Calu3 (cell line): Measurements from ENCODE around the gene VRTN. TPM values are rescaled to one million over a fixed set of nuclear protein-coding genes. Genes with fewer than 3 reads are reported as not detected.

Source experiments
- BruUV-seq: library from RNA; stranded (reverse); fragments of 400-500 nt; replicated peaks from 2 replicates; lab custom pipeline; 2021; lab: Mats Ljungman, UMichigan
- CTCF ChIA-PET: fragments of 300-600 bp; sonication (Branson Sonifier 250); formaldehyde crosslinking; loops from one replicate; lab custom pipeline; 2022; ENCODE audit warnings: antibody characterized with exemption; lab: Charles Lee
- DNase-seq: peaks from one replicate; pipeline ENCODE4 v3.0.0; 2022
- H3K27ac Mint-ChIP-seq: one replicate; pipeline ENCODE4 v1.8.0; 2022; ENCODE audit warnings: mixed read lengths; ENCODE audit not compliant: unreplicated experiment
- H3K27me3 Mint-ChIP-seq: one replicate; pipeline ENCODE4 v1.8.0; 2022; ENCODE audit warnings: mixed read lengths; ENCODE audit not compliant: unreplicated experiment
- H3K36me3 Mint-ChIP-seq: one replicate; pipeline ENCODE4 v1.8.0; 2022; ENCODE audit warnings: mild to moderate bottlenecking, moderate library complexity, mixed read lengths; ENCODE audit not compliant: insufficient read depth, unreplicated experiment
- H3K4me1 Mint-ChIP-seq: one replicate; pipeline ENCODE4 v1.8.0; 2022; ENCODE audit warnings: mild to moderate bottlenecking, low read depth, mixed read lengths; ENCODE audit not compliant: unreplicated experiment
- H3K4me3 Mint-ChIP-seq: one replicate; pipeline ENCODE4 v1.8.0; 2022; ENCODE audit warnings: mild to moderate bottlenecking, low read depth, moderate library complexity, mixed read lengths; ENCODE audit not compliant: unreplicated experiment
- H3K9me3 Mint-ChIP-seq: one replicate; pipeline ENCODE4 v1.8.0; 2022; ENCODE audit warnings: low read depth, mixed read lengths; ENCODE audit not compliant: unreplicated experiment
- intact Hi-C: fragments of 100-400 bp; cut with micrococcal nuclease; formaldehyde crosslinking; loops from one replicate; pipeline ENCODE4 v1.10.0; 2022; ENCODE audit not compliant: unreplicated experiment
- total RNA-seq: library from RNA; stranded (reverse); gene quantifications from 2 replicates; pipeline ENCODE4 v1.2.3, GENCODE V29; 2022
- TF ChIP-seq, protein P1 (sequence below): fragments of 200-600 bp; IDR thresholded peaks from one replicate; pipeline ENCODE4 v1.8.0; 2022; ENCODE audit warnings: antibody characterized with exemption; ENCODE audit not compliant: unreplicated experiment

The VRTN gene
- total RNA-seq, 1 experiment from 2014 or later, result not detected

DNA sequence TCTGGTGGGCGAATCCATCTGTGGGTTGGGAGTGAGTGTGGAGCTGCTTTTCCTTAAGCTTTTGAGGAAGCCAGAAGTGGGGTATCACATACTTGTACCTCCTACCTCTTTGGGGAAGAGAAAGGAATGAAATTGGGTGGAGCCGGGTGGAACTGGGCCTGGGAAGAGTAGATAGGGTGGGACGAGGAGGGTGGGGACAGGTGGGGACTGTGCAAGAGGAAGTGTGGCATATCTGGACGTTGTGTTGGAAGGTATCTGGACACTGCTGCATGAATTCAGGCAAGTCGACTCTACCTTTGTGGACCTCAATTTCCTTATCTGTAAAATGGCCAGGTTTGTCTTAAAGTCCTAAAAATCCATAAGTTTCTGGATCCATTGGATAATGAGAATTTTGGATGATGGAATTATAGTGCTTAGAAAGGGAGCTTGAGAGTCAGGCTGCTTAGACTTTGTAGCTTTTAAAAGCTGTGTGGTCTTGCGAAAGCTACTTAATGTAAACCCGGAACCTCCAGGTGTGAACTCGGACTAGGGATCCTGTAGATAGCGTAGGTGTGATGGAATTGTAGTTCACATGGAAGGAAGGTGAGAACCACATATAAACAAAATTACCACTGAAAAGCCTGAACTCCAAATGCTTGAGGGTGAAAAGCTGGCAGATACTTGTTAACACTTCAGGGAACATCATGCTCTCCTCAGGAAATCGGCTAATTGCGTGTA lies 2.1 kb downstream of the VRTN start:
- no TSS peak for BruUV-seq

DNA sequence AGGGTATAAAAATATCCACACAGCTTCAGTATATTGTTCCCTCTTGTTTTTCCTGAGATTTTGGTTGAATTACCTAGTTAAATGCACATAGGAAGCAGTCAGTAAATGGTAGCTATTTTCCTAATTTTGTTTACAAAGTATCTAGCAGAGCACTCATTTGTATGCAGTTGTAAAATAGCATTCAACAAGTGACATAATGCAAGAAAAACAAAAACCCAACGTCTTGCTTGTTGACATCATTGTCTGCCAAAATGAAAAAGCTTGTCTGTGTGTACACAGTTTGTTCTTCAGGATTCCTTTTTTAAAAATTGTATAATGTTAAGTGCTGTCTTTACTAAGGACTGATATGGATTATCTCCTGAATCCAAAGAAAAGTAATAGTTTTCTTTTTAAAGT lies 2.7 kb downstream of the VRTN start:
- DNase-seq, result no peak
- peaks cover 41% of the 10 kb centered on the region for H3K27me3 Mint-ChIP-seq
- H3K36me3 Mint-ChIP-seq, result no peaks in the 10 kb centered on the region
- TF ChIP-seq, protein P1, sequence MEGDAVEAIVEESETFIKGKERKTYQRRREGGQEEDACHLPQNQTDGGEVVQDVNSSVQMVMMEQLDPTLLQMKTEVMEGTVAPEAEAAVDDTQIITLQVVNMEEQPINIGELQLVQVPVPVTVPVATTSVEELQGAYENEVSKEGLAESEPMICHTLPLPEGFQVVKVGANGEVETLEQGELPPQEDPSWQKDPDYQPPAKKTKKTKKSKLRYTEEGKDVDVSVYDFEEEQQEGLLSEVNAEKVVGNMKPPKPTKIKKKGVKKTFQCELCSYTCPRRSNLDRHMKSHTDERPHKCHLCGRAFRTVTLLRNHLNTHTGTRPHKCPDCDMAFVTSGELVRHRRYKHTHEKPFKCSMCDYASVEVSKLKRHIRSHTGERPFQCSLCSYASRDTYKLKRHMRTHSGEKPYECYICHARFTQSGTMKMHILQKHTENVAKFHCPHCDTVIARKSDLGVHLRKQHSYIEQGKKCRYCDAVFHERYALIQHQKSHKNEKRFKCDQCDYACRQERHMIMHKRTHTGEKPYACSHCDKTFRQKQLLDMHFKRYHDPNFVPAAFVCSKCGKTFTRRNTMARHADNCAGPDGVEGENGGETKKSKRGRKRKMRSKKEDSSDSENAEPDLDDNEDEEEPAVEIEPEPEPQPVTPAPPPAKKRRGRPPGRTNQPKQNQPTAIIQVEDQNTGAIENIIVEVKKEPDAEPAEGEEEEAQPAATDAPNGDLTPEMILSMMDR, result no peak
- H3K4me1 Mint-ChIP-seq, result peaks cover 8% of the 10 kb centered on the region
- CTCF ChIA-PET, result no interaction called here
- intact Hi-C loops, result no loop called here
- H3K4me3 Mint-ChIP-seq, result no peak overlapping the region
- no peak overlapping the region for H3K27ac Mint-ChIP-seq
- no peaks in the 10 kb centered on the region for H3K9me3 Mint-ChIP-seq
- BruUV-seq, result no TSS peak

More for the DNA sequence above, 2.1 kb downstream of the VRTN start:
- no peaks in the 10 kb centered on the region for H3K36me3 Mint-ChIP-seq
- no peak overlapping the region for H3K4me3 Mint-ChIP-seq
- H3K27ac Mint-ChIP-seq, result no peak overlapping the region
- DNase-seq, result no peak
- TF ChIP-seq, protein P1, result no peak
- H3K27me3 Mint-ChIP-seq, result peaks cover 41% of the 10 kb centered on the region
- peaks cover 8% of the 10 kb centered on the region for H3K4me1 Mint-ChIP-seq
- intact Hi-C loops, result no loop called here
- CTCF ChIA-PET, result no interaction called here
- H3K9me3 Mint-ChIP-seq, result no peaks in the 10 kb centered on the region

DNA sequence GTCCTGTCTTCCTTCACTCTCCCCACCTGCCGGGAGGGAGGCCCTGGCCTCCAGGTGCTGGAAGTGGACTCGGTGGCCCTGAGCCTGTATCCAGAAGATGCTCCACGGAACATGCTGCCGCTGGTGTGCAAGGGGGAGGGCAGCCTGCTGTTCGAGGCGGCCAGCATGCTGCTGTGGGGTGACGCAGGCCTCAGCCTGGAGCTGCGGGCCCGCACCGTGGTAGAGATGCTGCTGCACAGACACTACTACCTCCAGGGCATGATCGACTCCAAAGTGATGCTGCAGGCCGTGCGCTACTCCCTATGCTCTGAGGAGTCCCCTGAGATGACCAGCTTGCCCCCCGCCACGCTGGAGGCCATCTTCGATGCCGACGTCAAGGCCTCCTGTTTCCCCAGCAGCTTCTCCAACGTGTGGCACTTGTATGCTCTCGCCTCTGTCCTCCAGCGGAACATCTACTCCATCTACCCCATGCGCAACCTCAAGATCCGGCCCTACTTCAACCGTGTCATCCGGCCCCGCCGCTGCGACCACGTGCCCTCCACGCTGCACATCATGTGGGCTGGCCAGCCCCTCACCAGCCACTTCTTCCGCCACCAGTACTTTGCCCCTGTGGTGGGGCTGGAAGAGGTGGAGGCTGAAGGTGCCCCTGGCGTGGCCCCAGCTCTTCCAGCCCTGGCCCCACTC lies 8.8 kb downstream of the VRTN start:
- H3K4me1 Mint-ChIP-seq, result no peaks in the 10 kb centered on the region
- H3K27me3 Mint-ChIP-seq, result peaks cover 49% of the 10 kb centered on the region
- no peaks in the 10 kb centered on the region for H3K36me3 Mint-ChIP-seq
- H3K4me3 Mint-ChIP-seq, result no peak overlapping the region
- no peaks in the 10 kb centered on the region for H3K9me3 Mint-ChIP-seq
- no peak for DNase-seq
- intact Hi-C loops, result no loop called here
- no peak overlapping the region for H3K27ac Mint-ChIP-seq
- TF ChIP-seq, protein P1, result no peak
- no TSS peak for BruUV-seq
- CTCF ChIA-PET, result no interaction called here

DNA sequence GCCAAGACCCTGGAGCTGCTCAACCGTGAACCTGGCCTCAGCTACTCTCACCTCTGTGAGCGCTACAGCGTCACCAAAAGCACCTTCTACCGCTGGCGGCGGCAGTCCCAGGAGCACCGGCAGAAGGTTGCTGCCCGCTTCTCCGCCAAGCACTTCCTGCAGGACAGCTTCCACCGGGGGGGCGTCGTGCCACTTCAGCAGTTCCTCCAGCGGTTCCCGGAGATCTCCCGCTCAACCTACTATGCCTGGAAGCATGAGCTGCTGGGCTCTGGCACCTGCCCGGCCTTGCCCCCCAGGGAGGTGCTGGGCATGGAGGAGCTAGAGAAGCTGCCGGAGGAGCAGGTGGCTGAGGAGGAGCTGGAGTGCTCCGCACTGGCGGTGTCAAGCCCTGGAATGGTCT lies 9.3 kb downstream of the VRTN start:
- Mint-ChIP-seq H3K27me3 (peaks cover 50% of the 10 kb centered on the region), H3K36me3 (peaks cover 4% of the 10 kb centered on the region), H3K9me3 (no peaks in the 10 kb centered on the region), H3K4me1 (no peaks in the 10 kb centered on the region), H3K27ac (no peak overlapping the region), H3K4me3 (no peak overlapping the region)
- intact Hi-C loops, result no loop called here
- no peak for DNase-seq
- TF ChIP-seq, protein P1, result no peak
- CTCF ChIA-PET, result no interaction called here
- no TSS peak for BruUV-seq
